GM23338 (cell line): Measurements from ENCODE around the gene CYSRT1.

Source experiments
- EZH2 ChIP-seq: fragments of 200-600 bp; sonication (generic); IDR thresholded peaks from one replicate; pipeline ENCODE4 v1.8.0; 2017; ENCODE audit warnings: antibody characterized with exemption, mild to moderate bottlenecking, low read depth; ENCODE audit not compliant: unreplicated experiment
- JUNB ChIP-seq: IDR thresholded peaks from one replicate; pipeline ENCODE4 v1.6.1; 2016; ENCODE audit warnings: antibody characterized with exemption; ENCODE audit not compliant: unreplicated experiment
- POLR2AphosphoS5 ChIP-seq: IDR thresholded peaks from 2 replicates; pipeline ENCODE4 v1.6.1; 2016; ENCODE audit warnings: antibody characterized with exemption, low read depth
- ZNF331 ChIP-seq: fragments of 250-450 bp; sonication (Bioruptor Pico); IDR thresholded peaks from 2 replicates; pipeline ENCODE4 v1.5.0; 2020; ENCODE audit warnings: low read depth, mild to moderate bottlenecking, moderate library complexity
- TF ChIP-seq, protein P1 (sequence below), 2 experiments: fragments of 200-600 bp in 1 of 2; sonication (generic) in 1 of 2; conservative IDR thresholded peaks; 2 replicates each; pipeline versions ENCODE4 v1.5.1 to v1.6.1; 2016 to 2017; ENCODE audit warnings: antibody characterized with exemption in 2 of 2, low read depth in 2 of 2, mild to moderate bottlenecking in 2 of 2, moderate library complexity in 1 of 2
- TF ChIP-seq, protein P2 (sequence below): IDR thresholded peaks from one replicate; pipeline ENCODE4 v1.6.1; 2018; ENCODE audit warnings: antibody characterized with exemption; ENCODE audit not compliant: unreplicated experiment
- TF ChIP-seq, protein P3 (sequence below): fragments of 250-450 bp; sonication (Bioruptor Pico); IDR thresholded peaks from 2 replicates; pipeline ENCODE4 v1.5.0; 2020; ENCODE audit warnings: mild to moderate bottlenecking, moderate library complexity

DNA sequence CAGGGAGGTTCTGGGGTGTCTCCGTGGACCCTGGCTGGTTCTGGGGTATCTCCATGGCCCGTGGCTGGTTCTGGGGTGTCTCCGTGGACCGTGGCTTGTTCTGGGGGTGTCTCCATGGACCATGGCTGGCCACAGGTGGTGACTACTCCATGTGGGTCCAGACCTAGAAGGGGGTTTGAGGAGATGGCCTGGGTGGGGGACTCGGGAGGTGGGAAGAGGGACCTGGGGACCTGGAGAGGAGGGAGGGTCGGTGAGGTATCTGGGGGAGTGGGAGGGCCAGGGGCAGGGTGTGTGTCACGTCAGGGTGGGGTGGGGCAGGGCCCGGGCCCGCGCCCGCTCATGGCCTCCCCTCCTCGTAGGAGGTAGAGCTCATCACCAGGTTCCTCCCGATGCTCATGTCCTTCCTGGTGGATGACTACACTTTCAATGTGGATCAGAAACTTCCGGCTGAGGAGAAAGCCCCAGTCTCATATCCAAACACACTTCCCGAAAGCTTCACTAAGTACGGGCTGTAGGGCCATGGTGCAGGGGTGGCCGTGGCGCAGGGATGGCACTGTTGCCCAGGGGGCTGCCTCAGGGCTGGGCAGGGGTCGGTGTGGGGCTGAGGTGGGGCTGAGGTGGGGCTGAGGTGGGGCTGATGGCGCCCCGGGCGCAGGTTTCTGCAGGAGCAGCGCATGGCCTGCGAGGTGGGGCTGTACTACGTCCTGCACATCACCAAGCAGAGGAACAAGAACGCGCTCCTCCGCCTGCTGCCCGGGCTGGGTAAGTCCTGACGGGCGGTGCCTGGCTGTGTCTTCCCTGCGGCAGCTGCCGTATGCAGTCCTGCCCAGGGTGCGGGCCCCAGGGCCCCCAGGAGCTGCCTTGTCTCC is 41.8 kb downstream of the CYSRT1 start:
- TF ChIP-seq ZNF331 (CRISPR knock-in tag) (no peak), POLR2AphosphoS5 (no peak), JUNB (no peak), EZH2 (no peak)
- TF ChIP-seq, protein P1, sequence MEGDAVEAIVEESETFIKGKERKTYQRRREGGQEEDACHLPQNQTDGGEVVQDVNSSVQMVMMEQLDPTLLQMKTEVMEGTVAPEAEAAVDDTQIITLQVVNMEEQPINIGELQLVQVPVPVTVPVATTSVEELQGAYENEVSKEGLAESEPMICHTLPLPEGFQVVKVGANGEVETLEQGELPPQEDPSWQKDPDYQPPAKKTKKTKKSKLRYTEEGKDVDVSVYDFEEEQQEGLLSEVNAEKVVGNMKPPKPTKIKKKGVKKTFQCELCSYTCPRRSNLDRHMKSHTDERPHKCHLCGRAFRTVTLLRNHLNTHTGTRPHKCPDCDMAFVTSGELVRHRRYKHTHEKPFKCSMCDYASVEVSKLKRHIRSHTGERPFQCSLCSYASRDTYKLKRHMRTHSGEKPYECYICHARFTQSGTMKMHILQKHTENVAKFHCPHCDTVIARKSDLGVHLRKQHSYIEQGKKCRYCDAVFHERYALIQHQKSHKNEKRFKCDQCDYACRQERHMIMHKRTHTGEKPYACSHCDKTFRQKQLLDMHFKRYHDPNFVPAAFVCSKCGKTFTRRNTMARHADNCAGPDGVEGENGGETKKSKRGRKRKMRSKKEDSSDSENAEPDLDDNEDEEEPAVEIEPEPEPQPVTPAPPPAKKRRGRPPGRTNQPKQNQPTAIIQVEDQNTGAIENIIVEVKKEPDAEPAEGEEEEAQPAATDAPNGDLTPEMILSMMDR (conservative IDR thresholded peaks at IDR 0.05; ENCODE audit: low read depth in 2 of 2) = no peak
- TF ChIP-seq, protein P2, sequence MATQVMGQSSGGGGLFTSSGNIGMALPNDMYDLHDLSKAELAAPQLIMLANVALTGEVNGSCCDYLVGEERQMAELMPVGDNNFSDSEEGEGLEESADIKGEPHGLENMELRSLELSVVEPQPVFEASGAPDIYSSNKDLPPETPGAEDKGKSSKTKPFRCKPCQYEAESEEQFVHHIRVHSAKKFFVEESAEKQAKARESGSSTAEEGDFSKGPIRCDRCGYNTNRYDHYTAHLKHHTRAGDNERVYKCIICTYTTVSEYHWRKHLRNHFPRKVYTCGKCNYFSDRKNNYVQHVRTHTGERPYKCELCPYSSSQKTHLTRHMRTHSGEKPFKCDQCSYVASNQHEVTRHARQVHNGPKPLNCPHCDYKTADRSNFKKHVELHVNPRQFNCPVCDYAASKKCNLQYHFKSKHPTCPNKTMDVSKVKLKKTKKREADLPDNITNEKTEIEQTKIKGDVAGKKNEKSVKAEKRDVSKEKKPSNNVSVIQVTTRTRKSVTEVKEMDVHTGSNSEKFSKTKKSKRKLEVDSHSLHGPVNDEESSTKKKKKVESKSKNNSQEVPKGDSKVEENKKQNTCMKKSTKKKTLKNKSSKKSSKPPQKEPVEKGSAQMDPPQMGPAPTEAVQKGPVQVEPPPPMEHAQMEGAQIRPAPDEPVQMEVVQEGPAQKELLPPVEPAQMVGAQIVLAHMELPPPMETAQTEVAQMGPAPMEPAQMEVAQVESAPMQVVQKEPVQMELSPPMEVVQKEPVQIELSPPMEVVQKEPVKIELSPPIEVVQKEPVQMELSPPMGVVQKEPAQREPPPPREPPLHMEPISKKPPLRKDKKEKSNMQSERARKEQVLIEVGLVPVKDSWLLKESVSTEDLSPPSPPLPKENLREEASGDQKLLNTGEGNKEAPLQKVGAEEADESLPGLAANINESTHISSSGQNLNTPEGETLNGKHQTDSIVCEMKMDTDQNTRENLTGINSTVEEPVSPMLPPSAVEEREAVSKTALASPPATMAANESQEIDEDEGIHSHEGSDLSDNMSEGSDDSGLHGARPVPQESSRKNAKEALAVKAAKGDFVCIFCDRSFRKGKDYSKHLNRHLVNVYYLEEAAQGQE = no peak
- TF ChIP-seq, protein P3, sequence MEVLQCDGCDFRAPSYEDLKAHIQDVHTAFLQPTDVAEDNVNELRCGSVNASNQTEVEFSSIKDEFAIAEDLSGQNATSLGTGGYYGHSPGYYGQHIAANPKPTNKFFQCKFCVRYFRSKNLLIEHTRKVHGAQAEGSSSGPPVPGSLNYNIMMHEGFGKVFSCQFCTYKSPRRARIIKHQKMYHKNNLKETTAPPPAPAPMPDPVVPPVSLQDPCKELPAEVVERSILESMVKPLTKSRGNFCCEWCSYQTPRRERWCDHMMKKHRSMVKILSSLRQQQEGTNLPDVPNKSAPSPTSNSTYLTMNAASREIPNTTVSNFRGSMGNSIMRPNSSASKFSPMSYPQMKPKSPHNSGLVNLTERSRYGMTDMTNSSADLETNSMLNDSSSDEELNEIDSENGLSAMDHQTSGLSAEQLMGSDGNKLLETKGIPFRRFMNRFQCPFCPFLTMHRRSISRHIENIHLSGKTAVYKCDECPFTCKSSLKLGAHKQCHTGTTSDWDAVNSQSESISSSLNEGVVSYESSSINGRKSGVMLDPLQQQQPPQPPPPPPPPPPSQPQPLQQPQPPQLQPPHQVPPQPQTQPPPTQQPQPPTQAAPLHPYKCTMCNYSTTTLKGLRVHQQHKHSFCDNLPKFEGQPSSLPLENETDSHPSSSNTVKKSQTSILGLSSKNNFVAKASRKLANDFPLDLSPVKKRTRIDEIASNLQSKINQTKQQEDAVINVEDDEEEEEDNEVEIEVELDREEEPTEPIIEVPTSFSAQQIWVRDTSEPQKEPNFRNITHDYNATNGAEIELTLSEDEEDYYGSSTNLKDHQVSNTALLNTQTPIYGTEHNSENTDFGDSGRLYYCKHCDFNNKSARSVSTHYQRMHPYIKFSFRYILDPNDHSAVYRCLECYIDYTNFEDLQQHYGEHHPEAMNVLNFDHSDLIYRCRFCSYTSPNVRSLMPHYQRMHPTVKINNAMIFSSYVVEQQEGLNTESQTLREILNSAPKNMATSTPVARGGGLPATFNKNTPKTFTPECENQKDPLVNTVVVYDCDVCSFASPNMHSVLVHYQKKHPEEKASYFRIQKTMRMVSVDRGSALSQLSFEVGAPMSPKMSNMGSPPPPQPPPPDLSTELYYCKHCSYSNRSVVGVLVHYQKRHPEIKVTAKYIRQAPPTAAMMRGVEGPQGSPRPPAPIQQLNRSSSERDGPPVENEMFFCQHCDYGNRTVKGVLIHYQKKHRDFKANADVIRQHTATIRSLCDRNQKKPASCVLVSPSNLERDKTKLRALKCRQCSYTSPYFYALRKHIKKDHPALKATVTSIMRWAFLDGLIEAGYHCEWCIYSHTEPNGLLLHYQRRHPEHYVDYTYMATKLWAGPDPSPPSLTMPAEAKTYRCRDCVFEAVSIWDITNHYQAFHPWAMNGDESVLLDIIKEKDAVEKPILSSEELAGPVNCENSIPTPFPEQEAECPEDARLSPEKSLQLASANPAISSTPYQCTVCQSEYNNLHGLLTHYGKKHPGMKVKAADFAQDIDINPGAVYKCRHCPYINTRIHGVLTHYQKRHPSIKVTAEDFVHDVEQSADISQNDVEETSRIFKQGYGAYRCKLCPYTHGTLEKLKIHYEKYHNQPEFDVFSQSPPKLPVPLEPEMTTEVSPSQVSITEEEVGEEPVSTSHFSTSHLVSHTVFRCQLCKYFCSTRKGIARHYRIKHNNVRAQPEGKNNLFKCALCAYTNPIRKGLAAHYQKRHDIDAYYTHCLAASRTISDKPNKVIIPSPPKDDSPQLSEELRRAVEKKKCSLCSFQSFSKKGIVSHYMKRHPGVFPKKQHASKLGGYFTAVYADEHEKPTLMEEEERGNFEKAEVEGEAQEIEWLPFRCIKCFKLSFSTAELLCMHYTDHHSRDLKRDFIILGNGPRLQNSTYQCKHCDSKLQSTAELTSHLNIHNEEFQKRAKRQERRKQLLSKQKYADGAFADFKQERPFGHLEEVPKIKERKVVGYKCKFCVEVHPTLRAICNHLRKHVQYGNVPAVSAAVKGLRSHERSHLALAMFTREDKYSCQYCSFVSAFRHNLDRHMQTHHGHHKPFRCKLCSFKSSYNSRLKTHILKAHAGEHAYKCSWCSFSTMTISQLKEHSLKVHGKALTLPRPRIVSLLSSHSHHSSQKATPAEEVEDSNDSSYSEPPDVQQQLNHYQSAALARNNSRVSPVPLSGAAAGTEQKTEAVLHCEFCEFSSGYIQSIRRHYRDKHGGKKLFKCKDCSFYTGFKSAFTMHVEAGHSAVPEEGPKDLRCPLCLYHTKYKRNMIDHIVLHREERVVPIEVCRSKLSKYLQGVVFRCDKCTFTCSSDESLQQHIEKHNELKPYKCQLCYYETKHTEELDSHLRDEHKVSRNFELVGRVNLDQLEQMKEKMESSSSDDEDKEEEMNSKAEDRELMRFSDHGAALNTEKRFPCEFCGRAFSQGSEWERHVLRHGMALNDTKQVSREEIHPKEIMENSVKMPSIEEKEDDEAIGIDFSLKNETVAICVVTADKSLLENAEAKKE (CRISPR knock-in tag) = no peak
